Lung (tissue), 12 donors: ENCODE results near the gene ZNF385C. TPM values are rescaled to one million over a fixed set of nuclear protein-coding genes. Genes with fewer than 3 reads are reported as not detected.

Experiments
- ATAC-seq: fragments of 200-7000 bp; cut with Tn5 transposase; one replicate; pipeline ENCODE4 v1.9.1; 2020; ENCODE audit warnings: moderate number of reproducible peaks; ENCODE audit not compliant: insufficient read depth, low FRiP score
- DNase-seq, 3 donors: peaks; one replicate each; pipeline ENCODE4 v3.0.0-alpha.2; 2013 to 2017
- H3K27ac ChIP-seq, 2 donors: one replicate each; pipeline ENCODE4 v1.5.1; 2013; ENCODE audit warnings: mild to moderate bottlenecking in 2 of 2, moderate library complexity in 2 of 2, control low read depth in 1 of 2, inconsistent platforms in 1 of 2, low read depth in 1 of 2, low read length in 1 of 2
- H3K27me3 ChIP-seq, 3 donors: one replicate each; pipeline ENCODE4 v1.5.1; 2013; ENCODE audit warnings: low read length in 2 of 3; ENCODE audit not compliant: control insufficient read depth in 3 of 3, insufficient read depth in 3 of 3
- H3K36me3 ChIP-seq, 4 donors: one replicate each; pipeline ENCODE4 v1.5.1; 2013; ENCODE audit warnings: low read length in 4 of 4, mild to moderate bottlenecking in 1 of 4, moderate library complexity in 1 of 4; ENCODE audit not compliant: control insufficient read depth in 4 of 4, insufficient read depth in 4 of 4
- H3K4me1 ChIP-seq, 5 donors: one replicate each; pipeline ENCODE4 v1.5.1; 2013; ENCODE audit warnings: low read length in 5 of 5, mild to moderate bottlenecking in 2 of 5, moderate library complexity in 1 of 5; ENCODE audit not compliant: control insufficient read depth in 5 of 5, insufficient read depth in 5 of 5
- H3K4me3 ChIP-seq: one replicate; pipeline ENCODE4 v1.5.1; 2013; ENCODE audit warnings: mild to moderate bottlenecking, control low read depth, moderate library complexity
- H3K9ac ChIP-seq, 2 donors: one replicate each; pipeline ENCODE4 v1.5.1; 2013; ENCODE audit warnings: low read length in 2 of 2, control low read depth in 1 of 2; ENCODE audit not compliant: insufficient read depth in 1 of 2
- H3K9me3 ChIP-seq, 4 donors: one replicate each; pipeline ENCODE4 v1.5.1; 2013; ENCODE audit warnings: low read length in 3 of 4, mild to moderate bottlenecking in 1 of 4, moderate library complexity in 1 of 4; ENCODE audit not compliant: control insufficient read depth in 4 of 4, insufficient read depth in 3 of 4
- WGBS, 2 donors: extraction: QIAGEN DNeasy Blood & Tissue Kit; methylation state at CpG; one replicate each; pipeline ENCODE4 v1.1.7; 2013; 5-methylcytosine and 5-hydroxymethylcytosine counted together
- polyA plus RNA-seq, 2 donors: library from polyadenylated mRNA; stranded (reverse); fragments of 200-250 nt; gene quantifications; one replicate each; pipeline ENCODE4 v1.2.1, GENCODE V29; 2013
- total RNA-seq, 2 donors: library from RNA; depleted of rRNA in 1 of 2; stranded (reverse); fragments of >200 nt in 1 of 2; gene quantifications; one replicate each; pipeline ENCODE4 v1.2.1, GENCODE V29; 2014 to 2021
- TF ChIP-seq, protein P1 (sequence below): IDR thresholded peaks from 2 replicates; pipeline ENCODE4 v1.5.1; 2012; ENCODE audit warnings: mild to moderate bottlenecking; ENCODE audit errors: control extremely low read depth, extremely low read depth
- donor health status: control.
- donor health status: control.
- donor health status: Bipolar disorder and iron deficiency.
- donor health status: healthy.
- donor health status: DM: yes; HTN: yes; CAD: no.

Gene ZNF385C
- total and polyA plus RNA-seq, 4 donors, result 0.14 to 0.57 (median 0.37) TPM

GRCh38 chr17:42050393-42051012, 47.8 kb downstream of the ZNF385C start, which contains the start of gene C17orf113:
C17orf113 (minus strand) TSS chr17:42050601; CDS start chr17:42043376, 7,225 bp downstream.
- Histone ChIP-seq H3K27ac (peak within 1 kb of the TSS in 1 of 2 donors; percentile 16), H3K4me1 (peaks cover 0 to 9% (median 0%) of the 10 kb centered on the region in 5 donors), H3K9me3 (no peaks in the 10 kb centered on the region), H3K4me3 (peak within 1 kb of the TSS; percentile 52), H3K27me3 (peaks cover 0 to 10% (median 5%) of the 10 kb centered on the region in 3 donors), H3K36me3 (peaks cover 0 to 2% (median 0%) of the 10 kb centered on the region in 4 donors), H3K9ac (peak within 1 kb of the TSS in 1 of 2 donors; percentile 46)
- WGBS, 2 donors, result 1 to 2% methylated on average over 37 to 65 of the region's 65 CpGs
- no peak for ATAC-seq
- TF ChIP-seq, protein P1, sequence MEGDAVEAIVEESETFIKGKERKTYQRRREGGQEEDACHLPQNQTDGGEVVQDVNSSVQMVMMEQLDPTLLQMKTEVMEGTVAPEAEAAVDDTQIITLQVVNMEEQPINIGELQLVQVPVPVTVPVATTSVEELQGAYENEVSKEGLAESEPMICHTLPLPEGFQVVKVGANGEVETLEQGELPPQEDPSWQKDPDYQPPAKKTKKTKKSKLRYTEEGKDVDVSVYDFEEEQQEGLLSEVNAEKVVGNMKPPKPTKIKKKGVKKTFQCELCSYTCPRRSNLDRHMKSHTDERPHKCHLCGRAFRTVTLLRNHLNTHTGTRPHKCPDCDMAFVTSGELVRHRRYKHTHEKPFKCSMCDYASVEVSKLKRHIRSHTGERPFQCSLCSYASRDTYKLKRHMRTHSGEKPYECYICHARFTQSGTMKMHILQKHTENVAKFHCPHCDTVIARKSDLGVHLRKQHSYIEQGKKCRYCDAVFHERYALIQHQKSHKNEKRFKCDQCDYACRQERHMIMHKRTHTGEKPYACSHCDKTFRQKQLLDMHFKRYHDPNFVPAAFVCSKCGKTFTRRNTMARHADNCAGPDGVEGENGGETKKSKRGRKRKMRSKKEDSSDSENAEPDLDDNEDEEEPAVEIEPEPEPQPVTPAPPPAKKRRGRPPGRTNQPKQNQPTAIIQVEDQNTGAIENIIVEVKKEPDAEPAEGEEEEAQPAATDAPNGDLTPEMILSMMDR, result peak; percentile 36
- peak; percentile 66 to 76 (median 72) for DNase-seq

DNA sequence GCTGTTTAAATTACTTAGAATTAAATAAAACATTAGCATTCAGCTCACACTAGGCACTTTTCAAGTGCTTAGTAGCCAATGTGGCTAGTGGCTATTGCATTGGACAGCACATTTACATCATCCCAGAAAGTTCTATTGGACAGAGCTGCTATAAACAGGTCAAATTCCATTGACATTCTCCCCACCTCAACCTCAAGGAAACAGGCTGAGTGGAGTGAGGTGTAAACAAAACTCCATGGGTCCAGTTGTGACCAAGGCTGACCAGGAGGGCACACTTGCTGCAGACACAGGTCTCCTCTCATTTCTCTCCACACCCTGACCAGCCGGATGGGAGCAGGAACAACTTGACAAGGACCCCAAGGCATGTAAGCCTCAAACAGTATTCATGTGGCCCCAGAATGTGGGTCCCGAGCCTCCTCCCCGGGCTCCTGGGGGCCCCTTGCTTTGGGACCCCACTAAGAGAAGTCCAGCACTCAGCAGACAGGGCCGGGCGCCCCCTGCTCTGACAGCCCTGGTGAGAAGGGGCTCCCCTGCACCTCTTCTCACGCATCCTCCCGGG, 48.4 kb downstream of the ZNF385C start:
- H3K4me3 ChIP-seq, result peak overlapping the region; percentile 52
- no peaks in the 10 kb centered on the region for H3K9me3 ChIP-seq
- H3K27ac ChIP-seq, result peak overlapping the region in 1 of 2 donors; percentile 16
- ATAC-seq, result no peak
- TF ChIP-seq, protein P1, result no peak
- H3K36me3 ChIP-seq, result peaks cover 0 to 3% (median 0%) of the 10 kb centered on the region in 4 donors
- DNase-seq, result no peak
- H3K9ac ChIP-seq, result peak overlapping the region in 1 of 2 donors; percentile 46
- WGBS, 2 donors, result 0 to 2% methylated on average over 5 to 7 of the region's 7 CpGs
- peaks cover 0 to 10% (median 5%) of the 10 kb centered on the region in 3 donors for H3K27me3 ChIP-seq
- H3K4me1 ChIP-seq, result peaks cover 0 to 9% (median 0%) of the 10 kb centered on the region in 5 donors

- no peak overlapping the region for H3K9ac ChIP-seq
- peaks cover 0 to 3% (median 0%) of the 10 kb centered on the region in 4 donors for H3K36me3 ChIP-seq
- TF ChIP-seq, protein P1, result no peak
- WGBS, 2 donors, result 86 to 89% methylated on average over 12 of the region's 12 CpGs
- ATAC-seq (no peak), DNase-seq (no peak)
- H3K27me3 ChIP-seq, result peaks cover 0 to 3% (median 0%) of the 10 kb centered on the region in 3 donors
- H3K9me3 ChIP-seq, result no peaks in the 10 kb centered on the region
- H3K27ac ChIP-seq, result no peak overlapping the region
- H3K4me1 ChIP-seq, result peaks cover 0 to 9% (median 0%) of the 10 kb centered on the region in 5 donors
- no peak overlapping the region for H3K4me3 ChIP-seq
Measured at GRCh38 chr17:42047343-42047742, 50.9 kb downstream of the ZNF385C start.
